Kidney (tissue), 14 donors: ENCODE results near the gene PPP1R18. TPM values are rescaled to one million over a fixed set of nuclear protein-coding genes. Genes with fewer than 3 reads are reported as not detected.
A peak's percentile ranks its signal among the peaks of the same experiment; 100 is the strongest.
"Not testable (repeated sequence)": the region's sequence is repeated elsewhere in the genome, so short reads cannot be mapped to it uniquely, and the experiment has no call there.

Experiments used
- DNase-seq, 5 donors: peaks; one replicate each; pipeline ENCODE4 v3.0.0-alpha.2; 2013 to 2020
- FAIRE-seq: peaks from 2 replicates; lab custom pipeline; 2012; peaks lifted over from hg19 to GRCh38; lab: Jason Lieb, UNC
- H3K27ac ChIP-seq, 2 donors: one replicate each; pipeline ENCODE4 v1.7.0; 2013; ENCODE audit warnings: low read depth in 2 of 2, low read length in 2 of 2, inconsistent platforms in 1 of 2
- H3K27me3 ChIP-seq: one replicate; pipeline ENCODE4 v1.7.1; 2013; ENCODE audit warnings: low read length, inconsistent platforms; ENCODE audit not compliant: control insufficient read depth, insufficient read depth
- H3K36me3 ChIP-seq, 3 donors: one replicate each; pipeline versions ENCODE4 v1.7.0 to v1.7.1; 2013; ENCODE audit warnings: low read length in 3 of 3, control low read depth in 1 of 3, inconsistent platforms in 1 of 3; ENCODE audit not compliant: insufficient read depth in 3 of 3, control insufficient read depth in 2 of 3
- H3K4me1 ChIP-seq, 3 donors: one replicate each; pipeline versions ENCODE4 v1.7.0 to v1.7.1; 2013; ENCODE audit warnings: low read length in 3 of 3, inconsistent platforms in 1 of 3, low read depth in 1 of 3; ENCODE audit not compliant: control insufficient read depth in 2 of 3, insufficient read depth in 2 of 3
- H3K4me3 ChIP-seq, 3 donors: one replicate each; pipeline versions ENCODE4 v1.7.0 to v1.8.1; 2013; ENCODE audit warnings: low read length in 3 of 3, control low read depth in 1 of 3, inconsistent platforms in 1 of 3
- H3K9ac ChIP-seq, 3 donors: one replicate each; pipeline versions ENCODE4 v1.7.0 to v1.7.1; 2013; ENCODE audit warnings: low read length in 3 of 3, control low read depth in 1 of 3, inconsistent platforms in 1 of 3
- H3K9me3 ChIP-seq, 3 donors: one replicate each; pipeline versions ENCODE4 v1.7.0 to v1.7.1; 2013; ENCODE audit warnings: low read length in 3 of 3, control low read depth in 1 of 3, inconsistent platforms in 1 of 3; ENCODE audit not compliant: control insufficient read depth in 2 of 3, insufficient read depth in 1 of 3
- CTCF ChIP-seq: IDR thresholded peaks from 3 replicates; pipeline ENCODE4 v1.5.1; 2012; ENCODE audit warnings: mild to moderate bottlenecking, moderate library complexity, borderline replicate concordance; ENCODE audit not compliant: insufficient read depth; ENCODE audit errors: extremely low read depth
- intact Hi-C: fragments of 100-400 bp; cut with DNase I; formaldehyde crosslinking; loops from one replicate; pipeline ENCODE4 v1.11.1; 2022
- polyA plus RNA-seq: library from polyadenylated mRNA; stranded (reverse); fragments of 350-450 nt; fragmentation: Illumina TruSeq; extraction: RNeasy Lipid Tissue Mini Kit (QIAGEN cat#74804); gene quantifications from one replicate; pipeline ENCODE4 v1.2.3, GENCODE V29; 2014; ENCODE audit warnings: low read depth, low replicate concordance; ENCODE audit not compliant: insufficient read depth
- total RNA-seq: library from RNA; stranded (reverse); fragmentation: NEBNext Ultra II Directional; extraction: Animal tissue kit (Norgen Biotek cat#: 25700); gene quantifications from one replicate; pipeline ENCODE4 v1.2.1, GENCODE V29; 2021
- donor health status: control.
- donor health status: control.
- donor health status: control.
- donor health status: control.
- donor health status: control.
- donor health status: DM: yes; HTN: yes; CAD: no.
- donor health status: Normal renal cell carcinoma (clear cell type).

The PPP1R18 gene
- total and polyA plus RNA-seq, 2 donors from 2014 or later: 17.1 to 51.9 TPM

- FAIRE-seq (no peak), DNase-seq (peak in 1 of 5 donors; percentile 43)
- intact Hi-C loops: no loop called here
- H3K9ac ChIP-seq: no peak overlapping the region
- H3K4me3 ChIP-seq: no peak overlapping the region
- peaks cover 0 to 19% (median 4%) of the 10 kb centered on the region in 3 donors for H3K4me1 ChIP-seq
- no peak overlapping the region for H3K27ac ChIP-seq
- no peaks in the 10 kb centered on the region for H3K27me3 ChIP-seq
- H3K9me3 ChIP-seq: no peaks in the 10 kb centered on the region
- peaks cover 26 to 63% (median 33%) of the 10 kb centered on the region in 3 donors for H3K36me3 ChIP-seq
- no peak for TF ChIP-seq CTCF
Measured at GRCh38 chr6:30726506-30727413, 40.3 kb upstream of the PPP1R18 start.

- FAIRE-seq (no peak), DNase-seq (no peak)
- Histone ChIP-seq H3K9me3 (no peaks in the 10 kb centered on the region), H3K36me3 (peaks cover 26 to 63% (median 33%) of the 10 kb centered on the region in 3 donors), H3K9ac (no peak overlapping the region), H3K27me3 (no peaks in the 10 kb centered on the region), H3K27ac (no peak overlapping the region), H3K4me1 (peaks cover 0 to 18% (median 4%) of the 10 kb centered on the region in 3 donors), H3K4me3 (no peak overlapping the region)
- intact Hi-C loops: no loop called here
- no peak for TF ChIP-seq CTCF
Measured at GRCh38 chr6:30725713-30726505, 39.5 kb upstream of the PPP1R18 start.

GRCh38 chr6:30724906-30725667 lies 38.6 kb upstream of the PPP1R18 start:
- H3K27me3 ChIP-seq: no peaks in the 10 kb centered on the region
- peak in 1 of 5 donors; percentile 2 for DNase-seq
- TF ChIP-seq CTCF: no peak
- no peak for FAIRE-seq
- peaks cover 0 to 11% (median 4%) of the 10 kb centered on the region in 3 donors for H3K4me1 ChIP-seq
- H3K9me3 ChIP-seq: no peaks in the 10 kb centered on the region
- H3K36me3 ChIP-seq: peaks cover 25 to 55% (median 29%) of the 10 kb centered on the region in 3 donors
- no peak overlapping the region for H3K27ac ChIP-seq
- intact Hi-C loops: loop anchor here (5.0 kb wide), 1 partner anchor 43 kb away; no protein-coding TSS in a partner anchor
- no peak overlapping the region for H3K9ac ChIP-seq
- no peak overlapping the region for H3K4me3 ChIP-seq

GRCh38 chr6:30723843-30724741 lies 37.6 kb upstream of the PPP1R18 start:
- H3K9me3 ChIP-seq, FAIRE-seq, H3K9ac ChIP-seq, H3K27ac ChIP-seq, H3K4me3 ChIP-seq, H3K27me3 ChIP-seq: not testable (repeated sequence)
- peaks cover 20 to 45% (median 22%) of the 10 kb centered on the region in 3 donors for H3K36me3 ChIP-seq
- peaks cover 0 to 11% (median 4%) of the 10 kb centered on the region in 3 donors for H3K4me1 ChIP-seq
- intact Hi-C loops: loop anchor here (5.0 kb wide), 1 partner anchor 42 kb away; no protein-coding TSS in a partner anchor
- DNase-seq: peak in 1 of 5 donors; percentile 54
